IMR-90 (cell line): ENCODE data around the gene MCM5. TPM values are rescaled to one million over a fixed set of nuclear protein-coding genes. Genes with fewer than 3 reads are reported as not detected.

Source experiments
- ATAC-seq: fragments of 200-7000 bp; cut with Tn5 transposase; 2 replicates; pipeline ENCODE4 v1.9.1; 2020; ENCODE audit warnings: low read depth, mild to moderate bottlenecking, moderate library complexity
- BruUV-seq: library from RNA; stranded (reverse); fragments of 400-500 nt; replicated peaks from 2 replicates; lab custom pipeline; 2021; lab: Mats Ljungman, UMichigan
- CTCF ChIA-PET: fragments of 300-600 bp; formaldehyde crosslinking; extraction: SDS; loops from one replicate; lab custom pipeline; 2021; ENCODE audit warnings: antibody characterized with exemption; lab: Yijun Ruan, JAX
- POLR2A ChIA-PET: fragments of 300-600 bp; sonication (Branson Sonifier 250); formaldehyde crosslinking; loops from one replicate; lab custom pipeline; 2022; ENCODE audit warnings: antibody characterized with exemption; ENCODE audit not compliant: unreplicated experiment; lab: Charles Lee
- DNase-seq: peaks from one replicate; pipeline ENCODE4 v3.0.0; 2013
- H2AFZ ChIP-seq: replicated peaks from 2 replicates; pipeline ENCODE3; 2013; ENCODE audit warnings: low read length, mild to moderate bottlenecking; ENCODE audit not compliant: poor library complexity
- H2AK5ac ChIP-seq: 2 replicates; pipeline ENCODE4 v1.6.1; 2013; ENCODE audit warnings: low read depth, low read length, inconsistent platforms
- H2AK9ac ChIP-seq: replicated peaks from 2 replicates; pipeline ENCODE3; 2013; ENCODE audit warnings: mild to moderate bottlenecking, low read depth, low read length, moderate library complexity; ENCODE audit not compliant: poor library complexity
- H2BK120ac ChIP-seq: 2 replicates; pipeline ENCODE4 v1.6.1; 2013; ENCODE audit warnings: low read depth, low read length, inconsistent platforms
- H2BK15ac ChIP-seq: 3 replicates; pipeline ENCODE4 v1.6.1; 2013; ENCODE audit warnings: low read depth, low read length, inconsistent platforms
- H2BK20ac ChIP-seq: 2 replicates; pipeline ENCODE4 v1.6.1; 2013; ENCODE audit warnings: low read depth, mild to moderate bottlenecking, inconsistent platforms, low read length, moderate library complexity
- H2BK5ac ChIP-seq: 2 replicates; pipeline ENCODE4 v1.6.1; 2013; ENCODE audit warnings: mild to moderate bottlenecking, low read depth, low read length, inconsistent platforms; ENCODE audit not compliant: poor library complexity, severe bottlenecking
- H3K14ac ChIP-seq: replicated peaks from 2 replicates; pipeline ENCODE4 v1.6.1; 2013; ENCODE audit warnings: low read depth, low read length, inconsistent platforms
- H3K18ac ChIP-seq: 2 replicates; pipeline ENCODE4 v1.6.1; 2013; ENCODE audit warnings: low read depth, low read length, control low read depth
- H3K23ac ChIP-seq: 2 replicates; pipeline ENCODE4 v1.6.1; 2013; ENCODE audit warnings: low read depth, low read length, inconsistent platforms
- H3K27ac ChIP-seq: 2 replicates; pipeline ENCODE4 v1.5.1; 2013; ENCODE audit warnings: mild to moderate bottlenecking, control low read depth, low read length; ENCODE audit not compliant: insufficient read depth
- H3K27me3 ChIP-seq: 2 replicates; pipeline ENCODE4 v1.6.1; 2013; ENCODE audit warnings: low read length; ENCODE audit not compliant: control insufficient read depth, insufficient read depth
- H3K36me3 ChIP-seq: 2 replicates; pipeline ENCODE4 v1.6.1; 2013; ENCODE audit warnings: low read length, mixed read lengths; ENCODE audit not compliant: control insufficient read depth, insufficient read depth
- H3K4ac ChIP-seq: 2 replicates; pipeline ENCODE4 v1.6.1; 2013; ENCODE audit warnings: low read depth, low read length, inconsistent platforms
- H3K4me1 ChIP-seq: 2 replicates; pipeline ENCODE4 v1.6.1; 2013; ENCODE audit warnings: low read length, mixed read lengths; ENCODE audit not compliant: control insufficient read depth, insufficient read depth
- H3K4me2 ChIP-seq: 2 replicates; pipeline ENCODE4 v1.6.1; 2013; ENCODE audit warnings: low read depth, mild to moderate bottlenecking, control low read depth, low read length, moderate library complexity
- H3K4me3 ChIP-seq: 2 replicates; pipeline ENCODE4 v1.5.1; 2013; ENCODE audit warnings: low read depth, mild to moderate bottlenecking, control low read depth, low read length, moderate library complexity; ENCODE audit not compliant: insufficient read depth
- H3K56ac ChIP-seq: 2 replicates; pipeline ENCODE4 v1.6.1; 2013; ENCODE audit warnings: low read length, inconsistent platforms; ENCODE audit not compliant: insufficient read depth; ENCODE audit errors: extremely low read depth
- H3K79me1 ChIP-seq, 2 experiments: 2 replicates each; pipeline ENCODE4 v1.6.1; 2013; ENCODE audit warnings: low read length in 2 of 2, inconsistent platforms in 1 of 2, low read depth in 1 of 2
- H3K9ac ChIP-seq: 2 replicates; pipeline ENCODE4 v1.6.1; 2013; ENCODE audit warnings: low read depth, low read length, control low read depth
- H3K9me1 ChIP-seq: 2 replicates; pipeline ENCODE4 v1.6.1; 2013; ENCODE audit warnings: low read length, inconsistent platforms; ENCODE audit not compliant: insufficient read depth
- H3K9me3 ChIP-seq: 2 replicates; pipeline ENCODE4 v1.6.1; 2013; ENCODE audit warnings: low read length; ENCODE audit not compliant: control insufficient read depth, insufficient read depth
- H4K20me1 ChIP-seq: 2 replicates; pipeline ENCODE4 v1.6.1; 2013; ENCODE audit warnings: low read length, inconsistent platforms; ENCODE audit not compliant: insufficient read depth
- H4K5ac ChIP-seq: 2 replicates; pipeline ENCODE4 v1.6.1; 2013; ENCODE audit warnings: mild to moderate bottlenecking, low read depth, low read length, control low read depth
- H4K8ac ChIP-seq, 2 experiments: 2 replicates each; pipeline ENCODE4 v1.6.1; 2013; ENCODE audit warnings: low read depth in 2 of 2, low read length in 2 of 2, control low read depth in 1 of 2, inconsistent platforms in 1 of 2
- H4K91ac ChIP-seq: 2 replicates; pipeline ENCODE4 v1.6.1; 2013; ENCODE audit warnings: low read depth, low read length, inconsistent platforms; ENCODE audit not compliant: insufficient read depth
- BHLHE40 ChIP-seq: fragments of 150-350 bp; IDR thresholded peaks from 2 replicates; pipeline ENCODE4 v1.6.1; 2016; ENCODE audit warnings: mild to moderate bottlenecking, low read depth, low read length
- CEBPB ChIP-seq: IDR thresholded peaks from 2 replicates; pipeline ENCODE4 v1.6.1; 2012; ENCODE audit warnings: low read depth, low read length, improper control_type of control experiment
- FOS ChIP-seq: fragments of 150-350 bp; IDR thresholded peaks from 2 replicates; pipeline ENCODE4 v1.6.1; 2016; ENCODE audit warnings: low read depth, low read length
- MAZ ChIP-seq: IDR thresholded peaks from 2 replicates; pipeline ENCODE4 v1.6.1; 2012; ENCODE audit warnings: low read depth, mild to moderate bottlenecking, low read length, improper control_type of control experiment, moderate library complexity, borderline replicate concordance
- RCOR1 ChIP-seq: IDR thresholded peaks from 2 replicates; pipeline ENCODE4 v1.6.1; 2012; ENCODE audit warnings: mild to moderate bottlenecking, low read length, improper control_type of control experiment; ENCODE audit not compliant: insufficient replicate concordance
- RFX5 ChIP-seq: IDR thresholded peaks from 2 replicates; pipeline ENCODE4 v1.8.0; 2012; ENCODE audit warnings: low read depth, mild to moderate bottlenecking, low read length, moderate library complexity
- WGBS, 2 experiments: methylation state at CpG; one replicate each; pipeline versions ENCODE4 v1.1.5 to v1.1.7; 2013; ENCODE audit warnings: missing lambda C conversion rate in 2 of 2; ENCODE audit not compliant: insufficient read length in 1 of 2; ENCODE audit errors: extremely low coverage in 2 of 2; 5-methylcytosine and 5-hydroxymethylcytosine counted together
- dilution Hi-C: fragments of 300-500 bp; cut with HindIII; formaldehyde crosslinking; loops from one replicate; pipeline ENCODE4 v1.14.3; 2018; ENCODE audit warnings: low sequenced_read_pairs; ENCODE audit not compliant: unreplicated experiment
- in situ Hi-C: fragments of 300-500 bp; cut with MboI; formaldehyde crosslinking; loops from 3 replicates; pipeline ENCODE4 v1.14.3; 2019; ENCODE audit warnings: low sequenced_read_pairs, inconsistent platforms, mixed read lengths
- intact Hi-C: fragments of 100-400 bp; cut with micrococcal nuclease; formaldehyde crosslinking; loops from 2 replicates; pipeline ENCODE4 v1.10.0; 2022
- polyA plus RNA-seq, 3 experiments: library from polyadenylated mRNA; depleted of rRNA; stranded (reverse); fragments of >200 nt; gene quantifications; 2 replicates each; pipeline ENCODE4 v1.2.3, GENCODE V29; 2012; ENCODE audit warnings: low replicate concordance in 1 of 3
- total RNA-seq: library from RNA; depleted of rRNA; stranded (reverse); fragments of >200 nt; gene quantifications from 2 replicates; pipeline ENCODE4 v1.2.3, GENCODE V29; 2012
- TF ChIP-seq, protein P1 (sequence below): conservative IDR thresholded peaks from 2 replicates; pipeline ENCODE4 v1.5.1; 2012; ENCODE audit warnings: mild to moderate bottlenecking, low read depth, low read length, improper control_type of control experiment
- TF ChIP-seq, protein P2 (sequence below): fragments of 150-350 bp; IDR thresholded peaks from 2 replicates; pipeline ENCODE4 v1.6.1; 2017; ENCODE audit warnings: mild to moderate bottlenecking, antibody characterized with exemption, low read length, low read depth

MCM5 gene
- total and polyA plus RNA-seq, 2 of the 4 experiments (the other 2 are of a cell fraction), result 43.0 to 58.6 TPM

DNA sequence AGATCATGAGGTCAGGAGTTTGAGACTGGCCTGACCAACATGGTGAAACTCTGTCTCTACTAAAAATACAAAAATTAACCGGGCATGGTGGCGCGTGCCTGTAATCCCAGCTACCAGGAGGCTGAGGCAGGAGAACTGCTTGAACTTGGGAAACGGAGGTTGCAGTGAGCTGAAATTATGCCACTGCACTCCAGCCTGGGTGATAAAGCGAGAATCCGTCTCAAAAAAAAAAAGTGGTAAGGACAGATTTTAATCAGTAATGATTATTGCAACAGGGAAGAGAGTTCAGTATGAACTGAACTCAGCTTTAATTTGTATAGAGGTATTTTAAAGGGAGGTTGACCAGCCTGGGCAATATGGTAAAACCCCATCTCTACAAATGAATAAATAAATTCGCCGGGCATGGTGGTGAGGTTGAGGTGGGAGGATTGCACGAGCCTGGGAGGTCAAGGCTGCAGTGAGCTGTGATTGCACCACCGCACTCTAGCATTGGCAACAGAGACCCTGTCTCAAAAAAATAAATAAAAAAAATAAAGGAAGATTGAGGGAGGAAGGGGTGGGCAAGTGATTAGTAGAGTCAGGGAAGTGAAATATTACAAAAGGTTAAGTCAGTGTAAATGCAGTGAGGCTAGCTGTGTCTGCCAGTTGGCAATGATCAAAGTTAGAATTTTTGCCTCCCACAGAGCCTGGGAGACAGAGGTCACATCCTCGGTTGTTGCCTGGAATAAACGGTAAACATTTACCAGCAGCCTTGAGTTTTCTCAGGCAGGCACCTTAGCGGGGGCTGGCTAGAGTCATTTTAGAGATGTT, 2.6 kb upstream of the MCM5 start:
- intact Hi-C loops, result no loop called here
- Histone ChIP-seq H4K91ac (no peak overlapping the region), H3K79me1 (peaks cover 12 to 16% of the 10 kb centered on the region in 2 experiments), H2BK120ac (no peak overlapping the region), H4K20me1 (no peaks in the 10 kb centered on the region), H3K56ac (no peak overlapping the region), H3K4me2 (no peak overlapping the region), H4K8ac (0 out of 4 replicates have a peak overlapping the region, but pooled peaks of 1 of the 2 experiments have one; percentile 2), H3K14ac (no peak overlapping the region), H3K9ac (no peak overlapping the region), H3K23ac (no peak overlapping the region), H3K9me3 (no peaks in the 10 kb centered on the region), H2AK5ac (no peak overlapping the region), H2BK20ac (no peak overlapping the region), H3K4me3 (no peak overlapping the region), H3K36me3 (peaks cover 17% of the 10 kb centered on the region), H2BK5ac (no peak overlapping the region), H4K5ac (no peak overlapping the region), H3K18ac (no peak overlapping the region), H2AFZ (no peak overlapping the region), H3K9me1 (no peaks in the 10 kb centered on the region; the same call in 1 of the 2 replicates), H3K27me3 (no peaks in the 10 kb centered on the region), H2BK15ac (no peak overlapping the region), H3K4me1 (peaks cover 2% of the 10 kb centered on the region; the same call in 1 of the 2 replicates), H3K4ac (no peak overlapping the region), H3K27ac (no peak overlapping the region), H2AK9ac (no peak overlapping the region)
- BruUV-seq, result no TSS peak
- 0 out of 2 replicates have a peak, but pooled peaks have one; percentile 7 for ATAC-seq
- ChIA-PET POLR2A (no interaction called here), CTCF (interaction anchor here (0.8 to 1.1 kb wide), 2 partner anchors 31 to 1058 kb away, joined by 3 read pairs; no protein-coding TSS in a partner anchor)
- dilution Hi-C loops, result no loop called here
- in situ Hi-C loops, result no loop called here
- DNase-seq, result peak; percentile 29
- no peak for TF ChIP-seq FOS
- no peak for TF ChIP-seq BHLHE40
- TF ChIP-seq, protein P1, sequence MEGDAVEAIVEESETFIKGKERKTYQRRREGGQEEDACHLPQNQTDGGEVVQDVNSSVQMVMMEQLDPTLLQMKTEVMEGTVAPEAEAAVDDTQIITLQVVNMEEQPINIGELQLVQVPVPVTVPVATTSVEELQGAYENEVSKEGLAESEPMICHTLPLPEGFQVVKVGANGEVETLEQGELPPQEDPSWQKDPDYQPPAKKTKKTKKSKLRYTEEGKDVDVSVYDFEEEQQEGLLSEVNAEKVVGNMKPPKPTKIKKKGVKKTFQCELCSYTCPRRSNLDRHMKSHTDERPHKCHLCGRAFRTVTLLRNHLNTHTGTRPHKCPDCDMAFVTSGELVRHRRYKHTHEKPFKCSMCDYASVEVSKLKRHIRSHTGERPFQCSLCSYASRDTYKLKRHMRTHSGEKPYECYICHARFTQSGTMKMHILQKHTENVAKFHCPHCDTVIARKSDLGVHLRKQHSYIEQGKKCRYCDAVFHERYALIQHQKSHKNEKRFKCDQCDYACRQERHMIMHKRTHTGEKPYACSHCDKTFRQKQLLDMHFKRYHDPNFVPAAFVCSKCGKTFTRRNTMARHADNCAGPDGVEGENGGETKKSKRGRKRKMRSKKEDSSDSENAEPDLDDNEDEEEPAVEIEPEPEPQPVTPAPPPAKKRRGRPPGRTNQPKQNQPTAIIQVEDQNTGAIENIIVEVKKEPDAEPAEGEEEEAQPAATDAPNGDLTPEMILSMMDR, result no peak
- TF ChIP-seq CEBPB, result no peak
- TF ChIP-seq RFX5, result no peak
- TF ChIP-seq RCOR1, result no peak
- TF ChIP-seq, protein P2, sequence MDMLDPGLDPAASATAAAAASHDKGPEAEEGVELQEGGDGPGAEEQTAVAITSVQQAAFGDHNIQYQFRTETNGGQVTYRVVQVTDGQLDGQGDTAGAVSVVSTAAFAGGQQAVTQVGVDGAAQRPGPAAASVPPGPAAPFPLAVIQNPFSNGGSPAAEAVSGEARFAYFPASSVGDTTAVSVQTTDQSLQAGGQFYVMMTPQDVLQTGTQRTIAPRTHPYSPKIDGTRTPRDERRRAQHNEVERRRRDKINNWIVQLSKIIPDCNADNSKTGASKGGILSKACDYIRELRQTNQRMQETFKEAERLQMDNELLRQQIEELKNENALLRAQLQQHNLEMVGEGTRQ, result no peak
- TF ChIP-seq MAZ, result no peak
- WGBS, 2 experiments, result 100% methylated on average over 1 of the region's 13 CpGs; no CpG with 5 or more reads in 1 of the 2 experiments
